PC-9 (cell line): ENCODE results near the gene PRKD1.

ENCODE experiments used
- CTCF ChIP-seq: fragments of 200-600 bp; sonication (generic); conservative IDR thresholded peaks from 2 replicates; pipeline ENCODE4 v1.6.1; 2017; ENCODE audit warnings: mixed run types, antibody characterized with exemption, mild to moderate bottlenecking, moderate library complexity
- EZH2 ChIP-seq: fragments of 200-600 bp; sonication (generic); IDR thresholded peaks from 2 replicates; pipeline ENCODE4 v1.8.0; 2017; ENCODE audit warnings: antibody characterized with exemption, low read depth

GRCh38 chr14:29805415-29806123, 122.1 kb downstream of the PRKD1 start:
- TF ChIP-seq CTCF (no peak), EZH2 (no peak)
